COR-L47 (cell line): ENCODE data around the gene KSR1.
"Not testable (repeated sequence)": the region's sequence is repeated elsewhere in the genome, so short reads cannot be mapped to it uniquely, and the experiment has no call there.

Experiments used
- DNase-seq: peaks from one replicate; lab custom pipeline; 2025; lab: John Stamatoyannopoulos, UW

The KSR1 gene

DNA sequence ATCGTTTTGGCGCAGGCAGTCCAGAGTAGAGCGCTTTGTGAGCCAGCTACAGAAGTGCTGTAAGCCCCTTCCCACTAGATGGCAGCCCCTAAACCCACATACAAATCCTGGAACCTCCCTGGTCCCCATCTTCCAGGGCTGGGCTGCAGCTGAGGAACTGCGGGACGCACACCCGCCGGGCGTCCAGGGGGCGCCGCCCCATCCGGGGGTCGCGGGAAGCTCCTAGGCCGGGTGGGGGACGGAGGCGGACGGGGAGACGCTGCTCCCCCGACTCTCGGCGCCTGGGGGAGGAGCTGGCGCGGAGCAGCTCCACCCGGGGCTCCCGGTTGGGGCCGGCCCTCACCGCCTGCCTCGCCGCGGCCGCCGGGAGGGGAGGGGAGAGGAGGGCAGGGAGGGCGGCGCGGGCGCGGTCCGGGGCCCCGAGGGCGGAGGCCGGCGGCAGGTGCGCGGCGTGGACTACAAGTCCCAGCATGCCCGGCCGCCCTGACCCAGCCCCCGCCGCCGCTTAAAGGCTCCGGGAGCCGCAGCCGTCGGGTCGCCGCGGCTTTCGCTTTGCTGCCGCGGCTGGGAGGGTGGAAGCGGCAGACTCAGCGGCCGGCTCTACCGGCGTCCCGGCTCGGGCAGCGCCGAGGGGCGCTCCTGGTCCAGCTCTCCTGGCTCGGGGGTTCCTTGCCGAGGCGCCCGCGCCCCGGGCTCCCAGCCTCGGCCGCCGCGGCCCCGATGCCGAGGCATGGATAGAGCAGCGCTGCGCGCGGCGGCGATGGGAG is at the start of gene KSR1:
KSR1 (plus strand) TSS at position 535 of the 767 bp plus-strand sequence; CDS start at position 731, 196 bp downstream.
- peak; percentile 72 for DNase-seq

- DNase-seq, result no peak
These were observed 48.1 kb upstream of the KSR1 start for GRCh38 chr17:27407916-27408864.

GRCh38 chr17:27408891-27409290 is 47.4 kb upstream of the KSR1 start:
- no peak for DNase-seq

GRCh38 chr17:27412158-27412557 is 44.1 kb upstream of the KSR1 start:
- DNase-seq, result not testable (repeated sequence)

GRCh38 chr17:27413315-27413714 is 42.9 kb upstream of the KSR1 start:
- no peak for DNase-seq

DNA sequence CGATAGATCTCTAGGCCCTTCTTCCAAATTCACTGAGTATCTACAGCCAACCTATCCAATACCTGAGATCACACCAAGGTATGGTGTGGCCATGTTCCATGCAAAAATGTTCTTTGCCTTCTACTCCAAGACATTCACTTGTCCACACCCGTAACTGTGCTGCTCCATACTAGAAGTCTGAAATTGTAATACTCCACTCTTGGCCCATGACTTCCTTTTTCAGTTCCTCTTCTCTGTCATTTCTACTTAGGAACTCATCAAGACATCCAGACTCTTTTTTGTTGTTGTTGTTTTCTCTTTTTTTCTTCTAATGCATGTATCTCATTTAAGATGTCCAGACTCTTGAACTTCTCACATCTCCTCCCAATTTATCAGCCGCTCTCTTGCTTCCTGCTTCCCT is 42.5 kb upstream of the KSR1 start:
- DNase-seq, result no peak

DNA sequence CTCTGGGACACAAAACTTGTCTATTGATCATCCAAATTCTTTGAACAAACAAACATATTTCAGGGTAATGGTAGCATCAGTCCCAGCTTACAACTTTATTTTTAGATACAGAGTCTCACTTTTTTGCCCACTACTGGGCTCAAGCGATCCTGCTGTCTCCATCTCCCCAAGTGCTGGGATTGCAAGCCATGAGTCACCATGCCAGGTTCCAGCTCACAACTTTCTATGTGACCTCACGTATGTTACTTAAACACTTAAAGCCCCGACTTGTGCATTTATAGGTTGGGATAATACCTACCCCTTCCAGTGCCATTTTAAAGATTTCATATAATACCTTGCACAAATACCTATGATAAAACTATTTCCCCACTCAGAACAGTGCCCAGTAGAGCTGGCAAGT is 42.0 kb upstream of the KSR1 start:
- no peak for DNase-seq

DNA sequence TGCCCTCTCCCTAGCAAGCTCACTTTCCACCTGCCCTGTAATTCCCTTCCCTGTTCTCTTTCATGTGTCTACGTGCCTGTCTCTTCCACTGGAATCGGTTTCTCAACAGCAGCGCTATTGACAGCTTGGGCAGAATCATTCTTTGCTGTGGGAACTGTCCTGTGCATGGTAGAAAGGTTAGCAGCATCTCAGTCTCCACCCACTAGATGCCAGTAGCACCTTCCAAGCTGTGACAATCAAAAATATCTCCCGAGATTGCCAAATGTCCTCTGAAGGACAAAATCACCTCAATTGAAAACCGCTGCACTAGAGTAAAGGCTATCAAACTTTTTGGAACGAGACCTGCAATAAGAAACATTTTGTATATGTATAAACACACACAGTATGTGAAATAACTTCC is 41.6 kb upstream of the KSR1 start:
- DNase-seq, result no peak

DNA sequence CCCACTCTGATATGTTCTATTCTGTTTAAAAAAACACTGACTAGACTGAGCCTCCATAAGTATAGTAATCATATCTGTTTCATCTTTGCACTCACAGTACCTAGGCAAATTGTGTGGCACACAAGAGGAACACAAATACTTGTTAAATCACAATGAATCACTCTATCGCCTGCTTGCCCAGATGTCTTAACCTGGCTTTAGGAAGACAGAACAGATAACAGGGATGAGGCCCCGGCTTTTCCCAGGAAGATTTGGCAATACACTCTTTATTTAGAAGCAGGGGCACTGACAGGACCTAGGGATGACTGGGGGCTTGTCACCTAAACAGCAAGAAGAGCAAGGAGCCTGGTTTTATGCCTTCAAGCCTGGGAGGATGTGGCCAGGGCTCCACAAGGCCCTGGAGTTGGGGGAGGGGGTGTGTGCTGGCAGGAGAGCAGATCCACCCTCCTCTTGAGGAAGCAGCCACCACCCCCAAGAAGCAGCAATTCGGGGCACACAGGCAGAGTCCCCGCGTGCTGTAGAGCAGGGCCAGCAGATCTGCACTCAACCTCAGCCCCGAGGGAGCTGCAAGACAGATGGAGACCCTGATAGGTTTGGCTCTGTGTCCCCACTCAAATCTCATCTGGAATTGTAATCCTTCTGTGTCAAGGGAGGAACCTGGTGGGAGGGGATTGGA is 41.0 kb upstream of the KSR1 start:
- DNase-seq, result no peak

- DNase-seq, result no peak
These were observed 38.5 kb upstream of the KSR1 start for GRCh38 chr17:27417596-27418365.

DNA sequence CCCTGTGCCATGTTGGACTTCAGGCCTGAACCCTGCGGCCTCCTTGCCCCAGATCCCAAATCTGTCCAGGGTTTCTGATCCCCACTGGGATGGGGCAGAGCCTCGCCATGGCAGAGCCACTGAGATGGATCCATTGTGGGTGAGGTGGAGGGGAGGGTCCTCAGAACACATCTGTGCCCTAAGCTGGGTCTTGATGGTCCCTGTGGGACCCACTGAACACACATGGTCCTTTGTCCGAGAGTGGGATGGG is 38.0 kb upstream of the KSR1 start:
- DNase-seq, result no peak

GRCh38 chr17:27419156-27419555 is 37.1 kb upstream of the KSR1 start:
- DNase-seq, result no peak

DNA sequence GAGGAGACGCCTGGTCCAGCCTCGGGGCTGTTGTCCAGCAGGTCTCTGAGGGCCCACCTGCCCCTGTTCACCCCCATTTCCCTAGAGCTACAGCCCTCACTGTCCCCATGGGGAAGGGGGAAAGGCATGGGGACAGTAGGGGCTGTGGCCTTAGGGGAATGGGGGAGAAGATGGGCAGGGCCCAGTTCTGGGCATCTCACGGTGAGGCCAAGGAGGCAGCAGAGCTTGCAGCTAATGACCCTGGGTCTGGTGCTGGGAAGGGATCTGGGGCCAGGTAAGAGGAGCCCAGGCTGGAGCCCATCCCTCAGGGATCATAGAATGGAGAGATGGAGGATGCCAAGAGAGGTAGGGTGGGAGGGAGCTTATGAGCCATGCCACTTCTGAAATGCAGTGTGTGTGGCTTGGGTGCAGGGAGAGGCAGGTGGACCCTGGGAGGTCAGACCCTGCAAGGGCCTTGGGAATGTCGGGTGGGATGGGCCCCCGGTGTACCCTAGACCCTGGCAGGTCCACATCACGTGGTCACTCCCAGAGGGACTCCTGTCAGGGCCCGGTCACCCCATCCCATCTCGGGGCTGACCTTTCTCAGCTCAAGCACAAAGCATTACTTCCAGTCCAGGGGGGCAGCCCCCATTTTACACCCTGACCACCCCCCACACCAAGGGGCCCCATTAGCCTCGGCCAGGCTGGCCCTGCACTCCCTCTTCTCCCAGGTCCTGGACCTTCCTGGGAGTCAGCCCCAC is 35.9 kb upstream of the KSR1 start:
- DNase-seq, result no peak

- DNase-seq, result no peak
These were observed 35.1 kb upstream of the KSR1 start for GRCh38 chr17:27421111-27421510.

DNA sequence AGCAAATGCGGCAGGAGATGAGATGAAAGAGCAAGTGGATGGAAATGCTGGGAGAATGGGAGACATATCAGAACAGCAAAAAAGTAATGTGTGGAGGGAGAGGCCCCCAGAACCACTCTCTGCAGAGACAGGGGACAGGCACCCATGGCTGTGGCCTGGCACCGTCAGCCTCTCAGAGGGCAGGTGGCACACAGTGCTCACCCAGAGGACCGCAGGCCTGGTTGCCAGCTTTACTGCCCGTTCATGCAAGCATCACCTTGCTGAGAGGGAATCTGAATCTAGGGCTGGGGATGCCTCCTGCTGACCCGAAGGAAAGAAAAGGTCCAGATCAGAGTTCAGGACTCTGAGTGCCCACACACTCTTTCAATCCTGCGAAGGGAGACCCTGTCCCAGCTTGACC is 34.6 kb upstream of the KSR1 start:
- DNase-seq, result not testable (repeated sequence)

DNA sequence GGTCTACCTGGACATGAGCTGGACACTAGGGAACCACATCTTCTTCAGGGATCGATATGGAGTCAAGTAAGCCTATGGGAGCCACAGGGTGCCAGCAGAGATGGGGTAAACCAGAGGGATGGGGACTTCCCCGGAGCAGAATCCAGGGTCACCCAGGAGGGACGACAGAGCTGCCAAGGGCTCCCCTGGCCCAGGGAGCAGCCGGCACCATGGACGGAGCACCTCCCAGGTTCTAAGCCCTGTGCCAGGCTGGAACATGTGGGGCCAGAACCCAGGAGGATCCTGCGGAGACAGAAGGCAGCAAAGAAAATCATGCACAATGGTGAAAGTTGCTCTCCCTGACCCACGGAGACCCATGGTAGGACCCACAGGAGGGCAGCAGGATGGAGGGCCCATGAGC is 33.6 kb upstream of the KSR1 start:
- DNase-seq, result no peak

DNA sequence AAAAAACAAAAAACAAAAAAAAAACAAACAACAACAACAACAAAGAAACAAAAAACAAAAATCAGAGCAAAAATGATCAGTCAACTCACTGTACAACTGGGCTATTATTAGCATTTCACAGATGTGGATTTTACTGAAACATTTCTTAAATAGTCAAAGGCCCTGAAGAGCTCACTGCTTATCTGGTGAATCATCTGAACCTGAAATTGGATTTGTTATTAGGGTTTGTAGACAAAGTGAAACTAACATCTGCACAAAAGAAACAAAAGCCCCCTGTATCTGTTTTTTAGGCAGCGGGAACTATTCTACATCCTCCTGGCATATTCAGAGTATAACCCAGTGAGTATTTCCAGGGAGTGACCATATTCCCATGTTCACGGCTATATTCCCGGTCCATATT is 32.6 kb upstream of the KSR1 start:
- no peak for DNase-seq

GRCh38 chr17:27424516-27424915 is 31.7 kb upstream of the KSR1 start:
- DNase-seq, result no peak

GRCh38 chr17:27424941-27425340 is 31.3 kb upstream of the KSR1 start:
- no peak for DNase-seq

DNA sequence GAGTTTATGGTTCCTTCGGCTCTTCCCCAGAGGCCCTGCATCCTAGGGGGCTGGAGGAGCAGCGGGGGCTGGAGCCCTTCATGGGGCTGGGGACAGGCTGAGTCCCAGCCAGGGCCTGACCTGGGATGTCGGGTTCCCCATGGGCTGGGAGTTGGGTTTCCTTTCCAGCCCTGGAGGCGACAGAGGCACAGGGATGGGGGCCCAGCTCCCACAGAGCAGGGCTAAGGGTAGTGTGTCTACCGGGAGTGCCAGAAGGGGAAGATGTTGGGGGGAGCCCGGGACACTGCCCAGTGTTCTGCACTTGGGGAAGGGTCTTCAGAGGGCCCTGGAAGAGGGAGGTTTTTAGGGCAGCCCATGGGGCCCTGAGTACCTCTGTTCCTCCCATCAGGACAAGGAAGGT is 30.7 kb upstream of the KSR1 start:
- not testable (repeated sequence) for DNase-seq

GRCh38 chr17:27425991-27426390 is 30.3 kb upstream of the KSR1 start:
- no peak for DNase-seq
